A673 (cell line): ENCODE results near the gene SPEG. TPM values are rescaled to one million over a fixed set of nuclear protein-coding genes. Genes with fewer than 3 reads are reported as not detected.

Experiments
- BruUV-seq: library from RNA; stranded (reverse); fragments of 400-500 nt; replicated peaks from 2 replicates; lab custom pipeline; 2021; lab: Mats Ljungman, UMichigan
- CTCF ChIA-PET: fragments of 300-600 bp; sonication (Branson Sonifier 250); formaldehyde crosslinking; loops from one replicate; lab custom pipeline; 2022; ENCODE audit warnings: antibody characterized with exemption; lab: Charles Lee
- POLR2A ChIA-PET: fragments of 300-600 bp; sonication (Branson Sonifier 250); formaldehyde crosslinking; loops from one replicate; lab custom pipeline; 2022; ENCODE audit warnings: antibody characterized with exemption; ENCODE audit not compliant: low non-redundant PET; lab: Charles Lee
- DNase-seq: peaks from one replicate; pipeline ENCODE4 v3.0.0-alpha.2; 2015; ENCODE audit warnings: low spot score
- H3K27ac ChIP-seq: fragments of 200-600 bp; sonication (generic); 2 replicates; pipeline ENCODE4 v1.5.1; 2016; ENCODE audit warnings: mixed run types, low read depth, mild to moderate bottlenecking, mixed read lengths, antibody characterized with exemption, low read length; ENCODE audit not compliant: poor library complexity, severe bottlenecking
- H3K27me3 ChIP-seq: fragments of 200-600 bp; sonication (generic); replicated peaks from 2 replicates; pipeline ENCODE4 v1.6.1; 2017; ENCODE audit warnings: mixed run types, low read depth, mild to moderate bottlenecking, mixed read lengths, antibody characterized with exemption, low read length; ENCODE audit not compliant: insufficient read depth, poor library complexity
- H3K36me3 ChIP-seq: fragments of 200-600 bp; sonication (generic); 2 replicates; pipeline ENCODE4 v1.6.1; 2016; ENCODE audit warnings: mixed run types, mild to moderate bottlenecking, mixed read lengths, antibody characterized with exemption, low read length; ENCODE audit not compliant: insufficient read depth, poor library complexity, severe bottlenecking
- H3K4me1 ChIP-seq: fragments of 200-600 bp; sonication (generic); 2 replicates; pipeline ENCODE4 v1.6.1; 2017; ENCODE audit warnings: mixed run types, mild to moderate bottlenecking, mixed read lengths, antibody characterized with exemption, low read length; ENCODE audit not compliant: insufficient read depth, poor library complexity, severe bottlenecking
- H3K4me3 ChIP-seq: fragments of 200-600 bp; sonication (generic); 2 replicates; pipeline ENCODE4 v1.5.1; 2016; ENCODE audit warnings: low read depth, mixed run types, mild to moderate bottlenecking, mixed read lengths, low read length; ENCODE audit not compliant: poor library complexity, severe bottlenecking
- H3K9me3 ChIP-seq: fragments of 200-600 bp; sonication (generic); 2 replicates; pipeline ENCODE4 v1.6.1; 2016; ENCODE audit warnings: mixed run types, low read depth, mild to moderate bottlenecking, mixed read lengths, antibody characterized with exemption, low read length; ENCODE audit not compliant: poor library complexity, severe bottlenecking
- CTCF ChIP-seq: fragments of 300-800, 200-600 bp; sonication (generic); conservative IDR thresholded peaks from 2 replicates; pipeline ENCODE4 v1.5.1; 2017; ENCODE audit warnings: low read depth, mild to moderate bottlenecking, antibody characterized with exemption, low read length, moderate library complexity, mixed read lengths
- EZH2 ChIP-seq: fragments of 200-600 bp; sonication (generic); IDR thresholded peaks from 2 replicates; pipeline ENCODE4 v1.6.1; 2017; ENCODE audit warnings: borderline replicate concordance, low read depth, mild to moderate bottlenecking, mixed read lengths, antibody characterized with exemption, low read length; ENCODE audit not compliant: poor library complexity, severe bottlenecking
- intact Hi-C: fragments of 100-400 bp; cut with micrococcal nuclease; formaldehyde crosslinking; loops from one replicate; pipeline ENCODE4 v1.10.0; 2022; ENCODE audit not compliant: unreplicated experiment
- total RNA-seq: library from RNA; stranded (reverse); gene quantifications from 2 replicates; pipeline ENCODE4 v1.2.3, GENCODE V29; 2021

SPEG gene
- total RNA-seq, 1 experiment from 2014 or later: 8.4 TPM

GRCh38 chr2:219472629-219473187, 38.1 kb downstream of the SPEG start:
- no peak overlapping the region for H3K27ac ChIP-seq
- no peaks in the 10 kb centered on the region for H3K36me3 ChIP-seq
- H3K4me1 ChIP-seq: no peaks in the 10 kb centered on the region
- no peaks in the 10 kb centered on the region for H3K27me3 ChIP-seq
- intact Hi-C loops: no loop called here
- DNase-seq: no peak
- CTCF ChIA-PET: interaction anchor here (0.7 to 1.3 kb wide), 2 partner anchors 37 to 57 kb away, joined by 5 to 7 read pairs; no protein-coding TSS in a partner anchor
- no TSS peak for BruUV-seq
- H3K4me3 ChIP-seq: no peak overlapping the region
- no peaks in the 10 kb centered on the region for H3K9me3 ChIP-seq
- POLR2A ChIA-PET: no interaction called here
- no peak for TF ChIP-seq CTCF
- no peak for TF ChIP-seq EZH2

- H3K4me3 ChIP-seq: no peak overlapping the region
- no peaks in the 10 kb centered on the region for H3K36me3 ChIP-seq
- H3K27ac ChIP-seq: no peak overlapping the region
- H3K4me1 ChIP-seq: peaks cover under 1% of the 10 kb centered on the region
- ChIA-PET CTCF (interaction anchor here (0.7 to 1.3 kb wide), 2 partner anchors 18 to 56 kb away, joined by 7 read pairs; no protein-coding TSS in a partner anchor), POLR2A (no interaction called here)
- TF ChIP-seq CTCF: no peak
- TF ChIP-seq EZH2: no peak
- intact Hi-C loops: no loop called here
- BruUV-seq: no TSS peak
- H3K9me3 ChIP-seq: no peaks in the 10 kb centered on the region
- no peak for DNase-seq
- H3K27me3 ChIP-seq: no peaks in the 10 kb centered on the region
These were observed 38.9 kb downstream of the SPEG start for GRCh38 chr2:219473511-219473910.

GRCh38 chr2:219474285-219475060, 39.8 kb downstream of the SPEG start:
- CTCF ChIA-PET: interaction anchor here (0.7 to 1.3 kb wide), 3 partner anchors 17 to 288 kb away, joined by 6 to 7 read pairs (median 7); no protein-coding TSS in a partner anchor
- H3K4me3 ChIP-seq: no peak overlapping the region
- BruUV-seq: no TSS peak
- no peaks in the 10 kb centered on the region for H3K36me3 ChIP-seq
- no peak overlapping the region for H3K27ac ChIP-seq
- H3K9me3 ChIP-seq: no peaks in the 10 kb centered on the region
- no peak for TF ChIP-seq CTCF
- no peak for TF ChIP-seq EZH2
- POLR2A ChIA-PET: no interaction called here
- intact Hi-C loops: loop anchor here (5.0 kb wide), 1 partner anchor 48 kb away; no protein-coding TSS in a partner anchor
- H3K4me1 ChIP-seq: peaks cover 4% of the 10 kb centered on the region
- H3K27me3 ChIP-seq: no peaks in the 10 kb centered on the region
- no peak for DNase-seq
